ENCODE results near the gene EIF4E1B.

Gene EIF4E1B

DNA sequence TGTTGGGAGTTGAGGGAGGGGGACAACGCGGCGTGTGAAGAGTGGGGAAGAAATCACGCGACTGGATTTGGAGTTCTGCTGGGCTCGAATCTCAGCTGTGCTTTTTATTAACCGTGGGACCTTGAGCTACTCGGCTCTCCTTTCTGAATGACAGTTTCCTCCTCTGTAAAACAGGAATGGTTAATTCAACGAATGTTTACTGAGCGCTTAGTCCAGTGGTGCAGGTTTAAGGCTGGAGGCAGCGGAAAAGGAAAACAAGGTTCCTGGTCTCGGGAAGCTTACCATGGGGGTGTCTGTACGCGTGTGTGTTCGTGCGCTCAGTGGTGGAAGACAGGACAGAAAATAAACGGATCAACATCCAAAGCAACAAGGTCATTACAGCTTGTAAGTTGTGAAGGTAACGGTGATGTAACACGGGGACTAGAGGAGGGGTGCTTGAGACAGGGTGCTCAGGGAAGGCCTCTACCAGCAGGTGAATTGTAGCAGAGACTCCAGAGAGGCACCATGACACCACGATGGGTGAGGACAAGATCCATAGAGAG is 277 bp downstream of the EIF4E1B start:
- no peaks in the 10 kb centered on the region for H3K36me3 Mint-ChIP-seq
- H3K4me1 Mint-ChIP-seq: peaks cover 58% of the 10 kb centered on the region
- H3K27ac Mint-ChIP-seq: no peak overlapping the region
- H3K27me3 Mint-ChIP-seq: peaks cover 36% of the 10 kb centered on the region
- H3K9me3 Mint-ChIP-seq: no peaks in the 10 kb centered on the region
- H3K4me3 Mint-ChIP-seq: peak overlapping the region; percentile 67
- ATAC-seq: no peak

DNA sequence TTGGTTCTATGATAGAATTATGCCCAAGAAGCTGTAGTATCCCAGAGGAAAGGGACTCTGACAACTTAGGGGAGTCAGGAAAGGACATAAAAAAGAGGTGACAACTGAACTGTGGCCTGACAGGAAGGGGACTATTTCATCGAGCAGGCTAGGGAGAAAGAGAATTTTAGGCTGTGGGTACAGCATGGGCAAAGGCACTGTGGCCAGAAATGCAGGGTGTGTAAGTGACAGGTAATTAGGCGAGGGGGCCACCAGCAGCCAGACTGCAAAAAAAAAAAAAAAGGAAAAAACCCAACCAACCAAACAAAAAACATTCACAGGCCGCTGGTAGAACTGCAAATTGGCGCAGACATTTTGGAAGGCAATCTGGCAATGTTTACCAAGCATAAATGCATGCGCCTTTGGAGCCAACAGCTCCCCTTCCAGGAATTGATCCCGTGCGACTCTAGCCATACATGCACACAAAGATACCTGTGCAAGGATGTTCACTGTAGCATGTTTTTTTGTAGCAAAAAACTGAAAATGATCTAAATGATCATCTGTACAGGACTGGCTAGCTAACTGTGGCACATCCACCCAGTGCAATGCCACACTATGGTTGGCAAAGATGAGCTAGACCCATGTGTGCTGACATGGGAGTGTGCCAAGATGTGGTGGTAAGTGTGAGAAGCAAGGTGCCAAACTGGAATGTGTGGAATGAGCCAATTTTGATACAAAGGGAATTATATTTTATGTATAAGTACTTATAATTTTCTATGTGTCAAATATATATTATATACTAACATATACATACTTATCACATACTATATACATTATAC is 1.1 kb downstream of the EIF4E1B start:
- Mint-ChIP-seq H3K27ac (no peak overlapping the region), H3K4me1 (peaks cover 54% of the 10 kb centered on the region), H3K4me3 (no peak overlapping the region), H3K27me3 (peaks cover 34% of the 10 kb centered on the region), H3K9me3 (no peaks in the 10 kb centered on the region), H3K36me3 (no peaks in the 10 kb centered on the region)
- ATAC-seq: no peak

DNA sequence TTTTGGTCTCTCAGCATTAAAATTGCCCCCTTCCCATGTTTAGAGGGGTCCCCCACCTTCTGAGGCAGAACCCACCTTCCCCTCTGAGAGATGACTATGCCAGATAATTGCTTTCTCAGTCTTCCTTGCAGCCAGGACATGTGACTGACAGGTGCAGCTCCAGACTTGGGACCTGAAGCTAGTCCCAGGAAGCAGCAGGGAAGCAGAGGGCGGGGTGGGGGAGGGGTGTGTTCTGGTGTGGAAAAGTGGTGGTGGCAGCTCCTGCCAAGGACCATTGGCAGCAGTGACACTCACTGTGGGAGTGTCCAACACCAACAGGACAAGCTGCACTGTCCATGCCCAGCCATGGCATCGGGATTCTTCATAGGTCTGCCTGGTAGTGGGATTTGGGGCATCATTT is 2.3 kb downstream of the EIF4E1B start:
- H3K9me3 Mint-ChIP-seq: no peaks in the 10 kb centered on the region
- peaks cover 42% of the 10 kb centered on the region for H3K4me1 Mint-ChIP-seq
- H3K27ac Mint-ChIP-seq: no peak overlapping the region
- ATAC-seq: no peak
- H3K27me3 Mint-ChIP-seq: peaks cover 32% of the 10 kb centered on the region
- no peak overlapping the region for H3K4me3 Mint-ChIP-seq
- no peaks in the 10 kb centered on the region for H3K36me3 Mint-ChIP-seq

DNA sequence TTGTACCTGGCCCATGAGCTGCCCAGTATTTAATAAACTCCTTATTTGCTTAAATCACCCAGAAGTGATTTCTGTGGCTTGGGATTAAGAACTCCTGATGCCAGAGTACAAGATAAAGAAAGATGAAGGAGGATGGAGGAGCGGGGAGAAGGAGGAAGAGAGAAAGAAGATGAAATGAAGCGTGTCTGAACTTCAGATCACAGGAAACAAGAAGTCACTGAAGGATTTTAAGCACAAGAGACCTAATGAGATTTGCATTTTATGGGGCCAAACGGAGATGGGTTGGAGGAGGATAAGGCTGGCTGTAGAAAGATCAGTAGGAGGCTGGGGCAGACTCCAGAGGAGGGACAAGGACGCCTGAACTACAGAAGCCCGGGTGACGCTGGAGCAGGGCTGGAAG is 3.1 kb downstream of the EIF4E1B start:
- Mint-ChIP-seq H3K36me3 (no peaks in the 10 kb centered on the region), H3K27me3 (peaks cover 28% of the 10 kb centered on the region), H3K4me1 (peaks cover 34% of the 10 kb centered on the region), H3K4me3 (peak overlapping the region; percentile 49), H3K9me3 (no peaks in the 10 kb centered on the region), H3K27ac (peak overlapping the region; percentile 18)
- ATAC-seq: peak; percentile 52

DNA sequence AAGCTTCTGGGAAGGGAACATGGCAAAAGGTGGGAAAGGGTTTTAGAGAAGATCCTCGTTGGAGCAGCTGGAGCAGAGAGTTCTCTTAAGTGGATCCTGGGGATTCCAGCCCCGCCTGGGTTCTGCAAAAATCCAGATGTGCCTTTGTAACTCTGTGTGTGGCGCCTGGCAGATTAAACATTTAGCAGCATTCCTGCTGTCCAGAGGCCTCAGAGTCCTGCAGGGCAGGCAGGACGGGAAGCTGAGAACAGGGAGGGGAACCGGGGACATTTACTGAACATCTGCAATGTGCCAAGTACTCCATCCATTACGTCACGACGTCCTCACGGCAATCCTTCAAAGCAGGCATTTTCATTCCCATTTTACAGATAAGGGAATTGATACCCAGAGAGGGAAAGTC is 6.0 kb downstream of the EIF4E1B start:
- Mint-ChIP-seq H3K4me3 (no peak overlapping the region), H3K36me3 (no peaks in the 10 kb centered on the region), H3K4me1 (peaks cover 19% of the 10 kb centered on the region), H3K27ac (no peak overlapping the region), H3K27me3 (peaks cover 18% of the 10 kb centered on the region), H3K9me3 (no peaks in the 10 kb centered on the region)
- ATAC-seq: no peak

DNA sequence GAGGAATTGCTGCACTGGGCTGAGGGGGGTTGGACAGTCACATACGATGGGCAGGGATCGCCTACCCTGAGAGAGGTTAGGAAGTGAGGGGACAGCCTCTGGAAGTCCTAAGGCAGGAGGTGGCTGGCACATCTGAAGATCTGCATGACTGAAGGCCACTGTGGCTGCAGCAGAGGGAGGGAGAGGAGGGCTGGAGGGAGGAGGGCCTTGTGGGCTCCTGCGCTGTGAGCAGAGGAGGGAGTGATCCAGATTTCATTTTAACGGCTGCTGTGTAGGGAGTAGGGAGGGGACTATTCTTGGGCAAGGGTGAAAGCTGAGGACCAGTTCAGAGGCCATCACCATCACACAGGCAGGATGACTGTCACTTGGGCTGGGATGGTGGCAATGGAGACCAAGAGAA is 7.1 kb downstream of the EIF4E1B start:
- Mint-ChIP-seq H3K27ac (no peak overlapping the region), H3K36me3 (no peaks in the 10 kb centered on the region), H3K4me3 (no peak overlapping the region), H3K4me1 (peaks cover 19% of the 10 kb centered on the region), H3K9me3 (no peaks in the 10 kb centered on the region), H3K27me3 (peaks cover 14% of the 10 kb centered on the region)
- no peak for ATAC-seq

DNA sequence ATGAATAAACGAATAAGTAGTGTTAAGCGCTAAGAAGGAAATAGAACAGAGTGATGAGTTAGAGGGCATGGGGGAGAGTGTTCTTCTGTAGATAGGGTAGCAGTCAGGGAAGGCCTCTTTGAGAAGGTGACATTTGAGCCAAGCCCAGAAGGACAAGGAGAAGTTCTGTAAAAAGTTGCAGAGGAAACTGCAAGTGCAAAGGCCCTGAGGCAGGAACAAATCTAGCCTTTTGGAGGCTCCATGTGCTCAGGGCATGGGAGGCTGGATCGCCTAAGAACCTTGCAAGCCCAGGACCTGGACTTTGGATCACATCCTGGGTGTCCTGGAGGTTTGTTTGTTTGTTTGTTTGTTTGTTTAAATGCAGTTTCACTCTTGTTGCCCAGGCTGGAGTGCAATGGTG is 8.0 kb downstream of the EIF4E1B start:
- no peak overlapping the region for H3K27ac Mint-ChIP-seq
- peaks cover 17% of the 10 kb centered on the region for H3K4me1 Mint-ChIP-seq
- H3K27me3 Mint-ChIP-seq: peaks cover 14% of the 10 kb centered on the region
- H3K36me3 Mint-ChIP-seq: no peaks in the 10 kb centered on the region
- no peak for ATAC-seq
- H3K9me3 Mint-ChIP-seq: no peaks in the 10 kb centered on the region
- H3K4me3 Mint-ChIP-seq: no peak overlapping the region

DNA sequence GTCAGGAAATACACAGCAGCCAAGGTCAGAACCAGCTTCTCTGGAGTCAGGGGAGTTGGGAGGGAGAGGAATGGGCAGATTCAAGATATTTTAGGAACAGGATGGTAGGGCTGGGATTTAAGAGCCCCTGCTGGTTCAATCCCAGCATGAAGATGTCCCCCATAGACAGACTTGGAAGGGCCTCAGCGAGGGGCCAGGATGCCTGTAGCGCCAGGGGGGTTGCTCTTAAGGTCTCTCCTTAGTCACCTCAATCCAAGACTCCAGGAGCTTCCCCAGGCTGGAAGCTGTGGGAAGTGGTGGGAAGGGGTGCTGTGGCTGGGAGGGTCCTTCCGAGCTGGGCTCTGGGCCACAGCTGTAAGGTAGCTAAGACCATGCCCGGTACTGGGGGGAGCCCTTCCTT is 8.7 kb downstream of the EIF4E1B start:
- Mint-ChIP-seq H3K36me3 (no peaks in the 10 kb centered on the region), H3K4me1 (peaks cover 9% of the 10 kb centered on the region), H3K9me3 (no peaks in the 10 kb centered on the region), H3K4me3 (no peak overlapping the region), H3K27ac (no peak overlapping the region), H3K27me3 (peaks cover 19% of the 10 kb centered on the region)
- ATAC-seq: no peak

DNA sequence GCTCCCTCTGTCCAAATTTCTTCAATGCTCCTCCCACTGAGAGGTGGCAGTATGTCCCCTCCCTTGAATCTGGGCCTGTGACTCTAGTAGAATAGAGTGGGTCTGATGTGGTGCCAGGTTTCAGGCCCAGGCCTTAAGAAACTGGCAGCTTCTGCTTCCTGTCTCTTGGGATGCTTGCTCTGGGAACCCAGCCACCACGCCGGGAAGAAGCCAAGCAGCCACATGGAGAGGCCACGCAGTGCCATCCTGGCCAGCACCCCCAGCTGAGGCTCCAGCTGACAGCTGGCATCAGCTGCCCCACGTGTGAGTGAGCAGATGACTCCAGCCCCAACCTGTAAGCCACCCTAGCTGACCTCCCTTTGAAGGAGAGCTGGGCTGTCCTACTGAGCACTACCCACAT is 9.5 kb downstream of the EIF4E1B start:
- H3K4me3 Mint-ChIP-seq: no peak overlapping the region
- H3K4me1 Mint-ChIP-seq: peaks cover 4% of the 10 kb centered on the region
- peaks cover 19% of the 10 kb centered on the region for H3K27me3 Mint-ChIP-seq
- H3K9me3 Mint-ChIP-seq: no peaks in the 10 kb centered on the region
- no peaks in the 10 kb centered on the region for H3K36me3 Mint-ChIP-seq
- no peak for ATAC-seq
- no peak overlapping the region for H3K27ac Mint-ChIP-seq

DNA sequence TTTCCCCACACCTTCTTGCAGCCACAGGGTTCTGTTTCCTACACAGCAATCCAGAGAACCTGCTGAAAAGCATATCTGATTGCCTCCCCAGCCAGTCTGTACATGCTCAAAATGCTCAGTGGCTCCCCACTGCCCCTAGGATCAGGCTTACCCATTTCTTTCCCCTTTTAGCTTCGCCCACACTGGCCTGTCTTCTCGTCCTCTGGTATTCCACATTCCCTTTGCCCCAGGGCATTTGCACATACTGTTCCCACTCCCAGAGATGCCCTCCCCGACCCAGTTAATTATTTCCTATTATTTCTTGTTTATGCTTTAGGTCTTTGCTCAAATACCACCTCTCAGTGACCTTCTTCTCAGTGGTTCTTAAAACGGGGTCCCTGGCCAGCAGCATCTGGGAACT is 10.1 kb downstream of the EIF4E1B start:
- Mint-ChIP-seq H3K27ac (no peak overlapping the region), H3K27me3 (peaks cover 19% of the 10 kb centered on the region), H3K36me3 (no peaks in the 10 kb centered on the region), H3K4me3 (no peak overlapping the region), H3K9me3 (no peaks in the 10 kb centered on the region), H3K4me1 (no peaks in the 10 kb centered on the region)
- ATAC-seq: no peak

DNA sequence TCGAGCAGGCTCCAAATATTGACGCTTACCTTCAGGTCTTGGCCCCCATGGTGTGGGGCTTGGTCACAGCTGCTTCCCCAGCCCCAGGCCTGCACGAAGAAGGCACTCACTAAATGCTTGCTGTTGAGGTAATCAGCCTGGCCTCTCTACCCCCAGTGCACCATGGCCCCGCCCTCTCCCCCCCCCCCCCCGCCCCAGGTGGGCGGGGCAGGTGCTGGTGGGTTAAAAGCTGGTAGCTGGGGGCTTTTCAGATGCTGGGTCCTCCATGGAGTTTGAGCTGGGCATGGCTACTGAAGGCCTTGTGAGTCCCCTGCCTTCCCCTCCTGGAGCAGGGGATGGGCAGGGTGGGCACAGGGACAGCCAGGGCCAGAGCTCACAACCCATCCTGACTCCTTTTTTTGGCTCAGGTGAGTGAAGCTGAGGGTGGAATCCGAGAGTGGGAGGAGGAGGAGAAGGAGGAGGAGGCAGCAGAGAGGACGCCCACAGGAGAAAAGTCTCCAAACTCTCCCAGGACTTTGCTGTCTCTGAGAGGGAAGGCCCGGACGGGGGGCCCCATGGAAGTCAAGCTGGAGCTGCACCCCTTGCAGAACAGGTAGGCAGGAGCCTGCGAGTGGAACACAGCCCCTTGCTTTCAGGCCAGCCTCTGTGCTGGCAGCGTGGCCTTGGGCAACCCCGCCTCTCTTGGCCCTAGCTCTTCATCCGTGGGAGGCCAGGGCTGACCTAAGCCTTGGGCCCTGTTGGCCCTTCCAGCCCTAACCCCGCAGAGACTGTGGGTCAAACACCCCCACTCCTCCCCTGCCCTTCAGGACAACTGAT is 12.4 kb downstream of the EIF4E1B start:
- Mint-ChIP-seq H3K27ac (no peak overlapping the region), H3K4me3 (no peak overlapping the region), H3K4me1 (peaks cover 11% of the 10 kb centered on the region), H3K27me3 (peaks cover 8% of the 10 kb centered on the region), H3K9me3 (no peaks in the 10 kb centered on the region), H3K36me3 (no peaks in the 10 kb centered on the region)
- no peak for ATAC-seq

DNA sequence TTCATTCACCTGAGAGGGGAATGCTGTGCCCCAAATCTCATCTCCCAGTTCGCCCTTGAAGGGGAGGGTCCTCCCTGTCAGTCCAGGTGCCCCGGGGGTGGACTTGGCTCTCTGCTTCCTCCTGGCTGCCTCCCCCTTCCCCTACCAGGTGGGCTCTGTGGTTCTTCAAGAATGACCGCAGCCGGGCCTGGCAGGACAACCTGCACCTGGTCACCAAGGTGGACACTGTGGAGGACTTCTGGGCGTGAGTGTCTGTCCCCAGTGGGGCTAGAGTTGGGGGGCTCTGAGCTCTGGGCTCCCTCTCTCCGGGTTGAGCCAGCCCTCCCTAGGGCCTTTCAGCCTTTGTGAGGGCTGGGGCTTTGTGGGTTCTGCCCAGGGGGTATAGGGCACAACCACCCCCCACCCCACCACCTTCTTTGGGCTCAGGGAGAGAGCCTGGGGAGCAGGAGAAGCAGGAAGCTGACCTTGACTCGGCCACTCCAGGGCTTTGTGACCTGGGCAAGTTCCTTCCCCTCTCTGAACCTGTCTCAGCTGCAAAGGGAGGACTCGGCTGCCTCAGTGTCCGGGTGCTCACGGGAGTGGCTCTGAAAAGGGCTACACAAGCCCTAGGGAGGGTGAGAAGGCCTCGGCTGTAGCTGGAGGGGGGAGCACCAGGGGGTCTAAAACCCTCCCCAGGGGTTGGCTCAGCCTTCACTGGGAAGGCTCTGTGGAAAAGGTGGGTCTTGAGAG is 13.2 kb downstream of the EIF4E1B start:
- Mint-ChIP-seq H3K36me3 (no peaks in the 10 kb centered on the region), H3K4me1 (peaks cover 17% of the 10 kb centered on the region), H3K27me3 (peaks cover 5% of the 10 kb centered on the region), H3K27ac (no peak overlapping the region), H3K9me3 (no peaks in the 10 kb centered on the region), H3K4me3 (no peak overlapping the region)
- no peak for ATAC-seq

DNA sequence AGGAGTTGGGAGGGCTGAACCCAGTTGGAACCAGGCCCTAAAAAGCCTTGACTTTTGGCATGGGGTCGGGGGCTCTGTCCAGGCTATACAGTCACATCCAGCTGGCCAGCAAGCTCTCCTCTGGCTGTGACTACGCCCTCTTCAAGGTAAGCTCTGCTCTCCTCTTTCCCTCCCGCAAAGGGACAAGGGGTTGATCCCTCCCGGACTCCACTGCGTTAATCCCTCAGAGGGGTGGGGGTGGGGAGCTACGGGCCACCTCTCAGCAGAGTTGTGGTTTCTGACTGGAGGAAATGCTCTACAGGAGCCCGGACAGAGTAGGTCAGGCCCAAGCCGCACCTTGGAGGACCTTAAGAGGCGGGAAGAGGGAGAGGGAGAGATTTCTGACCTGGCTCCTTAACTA is 13.8 kb downstream of the EIF4E1B start:
- no peaks in the 10 kb centered on the region for H3K36me3 Mint-ChIP-seq
- H3K4me3 Mint-ChIP-seq: no peak overlapping the region
- H3K27me3 Mint-ChIP-seq: peaks cover 5% of the 10 kb centered on the region
- ATAC-seq: no peak
- H3K9me3 Mint-ChIP-seq: no peaks in the 10 kb centered on the region
- H3K4me1 Mint-ChIP-seq: peaks cover 23% of the 10 kb centered on the region
- H3K27ac Mint-ChIP-seq: no peak overlapping the region

DNA sequence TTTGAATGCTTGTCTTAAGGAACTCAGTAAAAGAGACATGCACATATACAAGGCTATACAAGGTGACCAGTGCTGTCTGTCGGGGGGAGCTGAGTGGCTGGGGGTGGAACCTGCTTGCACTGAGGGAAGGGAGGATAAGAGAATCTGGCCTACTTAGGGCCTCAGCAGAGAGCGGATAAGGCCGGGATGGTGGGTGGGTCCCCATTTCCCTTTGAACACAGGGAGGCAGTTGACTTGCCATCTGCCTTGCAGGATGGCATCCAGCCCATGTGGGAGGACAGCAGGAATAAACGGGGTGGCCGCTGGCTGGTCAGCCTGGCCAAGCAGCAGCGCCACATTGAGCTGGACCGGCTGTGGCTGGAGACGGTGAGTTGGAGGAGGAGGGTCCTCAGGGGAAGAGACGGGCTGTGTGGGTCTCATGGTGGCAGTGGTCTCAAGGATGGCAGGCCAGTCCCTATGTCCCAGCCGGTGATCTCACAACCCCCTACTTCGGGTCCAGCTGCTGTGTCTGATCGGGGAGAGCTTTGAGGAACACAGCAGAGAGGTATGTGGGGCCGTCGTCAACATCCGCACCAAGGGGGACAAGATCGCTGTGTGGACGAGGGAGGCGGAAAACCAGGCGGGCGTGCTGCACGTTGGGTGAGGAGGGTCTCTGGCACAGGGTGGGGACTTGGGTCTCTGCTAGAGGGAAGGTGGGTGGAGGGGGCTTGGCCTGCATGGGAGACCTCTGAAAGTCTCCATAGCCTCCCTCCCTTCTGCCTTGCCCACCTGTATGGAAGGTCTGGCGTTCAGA is 14.6 kb downstream of the EIF4E1B start:
- Mint-ChIP-seq H3K4me1 (peaks cover 28% of the 10 kb centered on the region), H3K9me3 (no peaks in the 10 kb centered on the region), H3K4me3 (no peak overlapping the region), H3K36me3 (no peaks in the 10 kb centered on the region), H3K27me3 (peaks cover 5% of the 10 kb centered on the region), H3K27ac (no peak overlapping the region)
- ATAC-seq: no peak

Data from stimulated activated memory B cell treated with anti-CD40 and anti-IgM and Interleukin-4, amounts not matched to agents 10 μg/mL and 1 μg/mL and 100 μg/mL, for 72 hours (primary cell).